Hematopoietic multipotent progenitor cell treated with erythropoietin and hydrocortisone succinate and interleukin-3 and kit ligand, for 4 days (in vitro differentiated cells): ENCODE measurements around the gene FBLN1.
A peak's percentile ranks its signal among the peaks of the same experiment; 100 is the strongest.

Source experiments
- DNase-seq: peaks from one replicate; pipeline ENCODE4 v3.0.0-alpha.2; 2015

Gene FBLN1

GRCh38 chr22:45574069-45574703 lies 71.5 kb downstream of the FBLN1 start:
- no peak for DNase-seq

GRCh38 chr22:45575173-45575572 lies 72.5 kb downstream of the FBLN1 start:
- DNase-seq = no peak

- DNase-seq = no peak
Observed at GRCh38 chr22:45575607-45576272, 73.1 kb downstream of the FBLN1 start.

GRCh38 chr22:45576273-45576625 lies 73.6 kb downstream of the FBLN1 start:
- no peak for DNase-seq

- DNase-seq = no peak
Observed at GRCh38 chr22:45576730-45577464, 74.2 kb downstream of the FBLN1 start.

GRCh38 chr22:45577746-45578523 lies 75.3 kb downstream of the FBLN1 start:
- DNase-seq = peak; percentile 89

GRCh38 chr22:45578524-45579147 lies 76.0 kb downstream of the FBLN1 start:
- DNase-seq = no peak

GRCh38 chr22:45579306-45579705 lies 76.6 kb downstream of the FBLN1 start:
- no peak for DNase-seq

- no peak for DNase-seq
Observed at GRCh38 chr22:45579806-45580725, 77.4 kb downstream of the FBLN1 start.

GRCh38 chr22:45580726-45581381 lies 78.2 kb downstream of the FBLN1 start:
- peak; percentile 46 for DNase-seq

GRCh38 chr22:45581549-45582080 lies 78.9 kb downstream of the FBLN1 start:
- no peak for DNase-seq

- DNase-seq = no peak
Observed at GRCh38 chr22:45582236-45582954, 79.7 kb downstream of the FBLN1 start.

- DNase-seq = no peak
Observed at GRCh38 chr22:45582955-45583320, 80.3 kb downstream of the FBLN1 start.

GRCh38 chr22:45583504-45583903 lies 80.8 kb downstream of the FBLN1 start:
- no peak for DNase-seq

- DNase-seq = no peak
Observed at GRCh38 chr22:45584121-45584570, 81.5 kb downstream of the FBLN1 start.

GRCh38 chr22:45584621-45585436 lies 82.1 kb downstream of the FBLN1 start:
- no peak for DNase-seq

GRCh38 chr22:45585437-45585755 lies 82.7 kb downstream of the FBLN1 start:
- no peak for DNase-seq

- DNase-seq = no peak
Observed at GRCh38 chr22:45585946-45586540, 83.4 kb downstream of the FBLN1 start.
